GM12878 (cell line): ENCODE measurements around the gene MRPL38. TPM values are rescaled to one million over a fixed set of nuclear protein-coding genes. Genes with fewer than 3 reads are reported as not detected.

ENCODE experiments used
- ATAC-seq: fragments of 200-7000 bp; cut with Tn5 transposase; 3 replicates; pipeline ENCODE4 v1.9.1; 2020; ENCODE audit warnings: mild to moderate bottlenecking, moderate library complexity
- BruUV-seq: library from RNA; stranded (reverse); fragments of 400-500 nt; replicated peaks from 2 replicates; lab custom pipeline; 2021; lab: Mats Ljungman, UMichigan
- CTCF ChIA-PET: fragments of 300-600 bp; sonication (Branson Sonifier 250); formaldehyde crosslinking; extraction: SDS; loops from one replicate; lab custom pipeline; 2021; ENCODE audit warnings: inconsistent platforms; lab: Yijun Ruan, JAX
- POLR2A ChIA-PET: fragments of 350-600 bp; formaldehyde crosslinking; extraction: SDS; loops from one replicate; lab custom pipeline; 2021; ENCODE audit warnings: inconsistent platforms; lab: Charles Lee
- RAD21 ChIA-PET: fragments of 300-600 bp; sonication (Branson Sonifier 250); formaldehyde crosslinking; loops from one replicate; lab custom pipeline; 2023; ENCODE audit warnings: antibody characterized with exemption; ENCODE audit not compliant: unreplicated experiment; lab: Charles Lee
- SMC1A ChIA-PET: fragments of 300-600 bp; sonication (Branson Sonifier 250); formaldehyde crosslinking; loops from one replicate; lab custom pipeline; 2023; ENCODE audit not compliant: unreplicated experiment, uncharacterized antibody; lab: Charles Lee
- DNase-seq: peaks from one replicate; pipeline ENCODE4 v3.0.0-alpha.2; 2011; ENCODE audit warnings: low read depth, low spot score
- FAIRE-seq: peaks from 3 replicates; lab custom pipeline; 2011; peaks lifted over from hg19 to GRCh38; lab: Jason Lieb, UNC
- H2AFZ ChIP-seq: 2 replicates; pipeline ENCODE4 v1.6.0; 2011; ENCODE audit warnings: low read depth, low read length, control low read depth; ENCODE audit not compliant: control insufficient read depth
- H3K27ac ChIP-seq: 2 replicates; pipeline ENCODE4 v1.5.1; 2011; ENCODE audit warnings: control low read depth; ENCODE audit not compliant: control insufficient read depth, insufficient read depth
- H3K27me3 ChIP-seq, 2 experiments: replicated peaks in 1 of 2; 2 replicates each; pipeline versions ENCODE4 v1.6.0 to v1.6.1; 2011; ENCODE audit warnings: low read length in 1 of 2; ENCODE audit not compliant: control insufficient read depth in 2 of 2, insufficient read depth in 2 of 2
- H3K36me3 ChIP-seq, 2 experiments: 2 replicates each; pipeline ENCODE4 v1.5.1; 2011; ENCODE audit warnings: low read length in 1 of 2; ENCODE audit not compliant: control insufficient read depth in 2 of 2, insufficient read depth in 2 of 2
- H3K4me1 ChIP-seq: 2 replicates; pipeline ENCODE4 v1.6.1; 2011; ENCODE audit warnings: mild to moderate bottlenecking, low read length, moderate library complexity, mixed read lengths; ENCODE audit not compliant: control insufficient read depth, insufficient read depth
- H3K4me2 ChIP-seq: 2 replicates; pipeline ENCODE4 v1.6.0; 2011; ENCODE audit warnings: control low read depth; ENCODE audit not compliant: control insufficient read depth, insufficient read depth
- H3K4me3 ChIP-seq: fragments of 200-600 bp; sonication (generic); 2 replicates; pipeline ENCODE4 v1.5.1; 2016
- H3K79me2 ChIP-seq: 2 replicates; pipeline ENCODE4 v1.6.0; 2011; ENCODE audit warnings: low read length; ENCODE audit not compliant: control insufficient read depth, insufficient read depth
- H3K9ac ChIP-seq: 2 replicates; pipeline ENCODE4 v1.8.0; 2011; ENCODE audit warnings: low read length, control low read depth, mixed read lengths; ENCODE audit not compliant: control insufficient read depth, insufficient read depth
- H3K9me3 ChIP-seq: replicated peaks from 3 replicates; pipeline ENCODE4 v1.5.1; 2011; ENCODE audit warnings: mild to moderate bottlenecking, low read length; ENCODE audit not compliant: control insufficient read depth, insufficient read depth
- H4K20me1 ChIP-seq: 2 replicates; pipeline ENCODE4 v1.6.0; 2011; ENCODE audit not compliant: control insufficient read depth, insufficient read depth
- BCL3 ChIP-seq: IDR thresholded peaks from 2 replicates; pipeline ENCODE4 v1.6.1; 2011; ENCODE audit warnings: borderline replicate concordance, low read depth, mild to moderate bottlenecking, moderate library complexity, low read length; ENCODE audit not compliant: insufficient read depth, poor library complexity, severe bottlenecking
- CBFB ChIP-seq: IDR thresholded peaks from 2 replicates; pipeline ENCODE4 v1.6.1; 2016; ENCODE audit warnings: antibody characterized with exemption, low read depth
- CBX5 ChIP-seq: sonication (generic); IDR thresholded peaks from 2 replicates; pipeline ENCODE4 v1.6.1; 2016; ENCODE audit warnings: low read depth, moderate library complexity, mild to moderate bottlenecking, inconsistent platforms
- CTCF ChIP-seq, 3 experiments: IDR thresholded peaks in 2 of 3; conservative IDR thresholded peaks in 1 of 3; 2 replicates each; pipeline ENCODE4 v1.5.1; 2011; ENCODE audit warnings: low read depth in 3 of 3, low read length in 3 of 3, mild to moderate bottlenecking in 3 of 3, control low read depth in 2 of 3, moderate library complexity in 2 of 3, inconsistent platforms in 1 of 3, mixed read lengths in 1 of 3; ENCODE audit not compliant: control insufficient read depth in 2 of 3, insufficient read depth in 1 of 3; ENCODE audit errors: extremely low read depth in 1 of 3
- EZH2 ChIP-seq: IDR thresholded peaks from 2 replicates; pipeline ENCODE4 v1.6.1; 2012; ENCODE audit warnings: low read depth, mild to moderate bottlenecking, control low read depth, inconsistent platforms, low read length, borderline replicate concordance; ENCODE audit not compliant: control insufficient read depth
- FOS ChIP-seq: IDR thresholded peaks from 3 replicates; pipeline ENCODE4 v1.6.1; 2011; ENCODE audit warnings: borderline replicate concordance; ENCODE audit not compliant: insufficient read length; ENCODE audit errors: extremely low read depth
- FOXM1 ChIP-seq: IDR thresholded peaks from 2 replicates; pipeline ENCODE4 v1.6.1; 2012; ENCODE audit warnings: low read depth, mild to moderate bottlenecking, inconsistent platforms, low read length, moderate library complexity
- HDAC2 ChIP-seq: fragments of 200-600 bp; sonication (generic); IDR thresholded peaks from 2 replicates; pipeline ENCODE4 v1.6.1; 2017
- HDGF ChIP-seq: fragments of 450-650 bp; IDR thresholded peaks from 2 replicates; pipeline ENCODE4 v1.6.1; 2016; ENCODE audit warnings: antibody characterized with exemption
- IKZF1 ChIP-seq: fragments of 450-650 bp; conservative IDR thresholded peaks from 2 replicates; pipeline ENCODE4 v1.6.1; 2017; ENCODE audit warnings: antibody characterized with exemption, mild to moderate bottlenecking
- MTA2 ChIP-seq: fragments of 450-650 bp; IDR thresholded peaks from 2 replicates; pipeline ENCODE4 v1.6.1; 2016; ENCODE audit warnings: low read depth, mild to moderate bottlenecking, moderate library complexity
- RBBP5 ChIP-seq: fragments of 200-600 bp; sonication (generic); conservative IDR thresholded peaks from 2 replicates; pipeline ENCODE4 v1.6.1; 2016
- RCOR1 ChIP-seq: conservative IDR thresholded peaks from 2 replicates; pipeline ENCODE4 v1.6.1; 2012; ENCODE audit warnings: low read depth, low read length, improper control_type of control experiment
- RELA ChIP-seq: fragments of 450-650 bp; IDR thresholded peaks from 2 replicates; pipeline ENCODE4 v1.8.0; 2014; ENCODE audit warnings: borderline replicate concordance; ENCODE audit not compliant: partially characterized antibody
- SMARCA5 ChIP-seq: fragments of 450-650 bp; IDR thresholded peaks from 2 replicates; pipeline ENCODE4 v1.6.1; 2017; ENCODE audit warnings: mild to moderate bottlenecking
- STAT1 ChIP-seq: fragments of 450-650 bp; conservative IDR thresholded peaks from 2 replicates; pipeline ENCODE4 v1.6.1; 2014; ENCODE audit warnings: antibody characterized with exemption, mild to moderate bottlenecking
- WGBS: methylation state at CpG from one replicate; pipeline ENCODE4 v1.1.6; 2016; ENCODE audit warnings: low lambda C conversion rate; ENCODE audit not compliant: insufficient replicate concordance, insufficient coverage; ENCODE audit errors: missing lambda C conversion rate; 5-methylcytosine and 5-hydroxymethylcytosine counted together
- in situ Hi-C: fragments of 300-500 bp; cut with MboI; formaldehyde crosslinking; loops from 9 replicates; pipeline ENCODE4 v1.14.3; 2018; ENCODE audit warnings: mixed read lengths
- intact Hi-C: fragments of 100-400 bp; cut with micrococcal nuclease; formaldehyde crosslinking; loops from one replicate; pipeline ENCODE4 v1.14.2; 2022; ENCODE audit not compliant: unreplicated experiment
- polyA plus RNA-seq, 11 experiments: library from polyadenylated mRNA; depleted of rRNA in 4 of 11; unstranded in 6 of 11; stranded (reverse) in 5 of 11; fragments of >200 nt; fragmentation: Nextera tagmentation in 4 of 11; fragmentation: Illumina TruSeq in 1 of 11; extraction: Ambion mirVana in 4 of 11; extraction: Trizol in 1 of 11; gene quantifications; 1 replicate in 1 of 11; 2 replicates in 10 of 11; pipeline versions ENCODE4 v1.2.1 to v1.2.3, GENCODE V29; 2011 to 2016; ENCODE audit warnings: inconsistent platforms in 2 of 11, missing spikeins in 2 of 11, low read depth in 1 of 11
- total RNA-seq, 4 experiments: library from RNA; depleted of rRNA in 3 of 4; stranded (reverse); fragments of >200 nt in 3 of 4; fragmentation: Illumina TruSeq in 1 of 4; extraction: Trizol in 1 of 4; gene quantifications; 2 replicates each; pipeline versions ENCODE4 v1.2.1 to v1.2.3, GENCODE V29; 2013 to 2021

MRPL38 gene
- total and polyA plus RNA-seq, 10 of the 15 experiments (the other 5 are each of a cell fraction or from before 2014, with no cell fraction given) = 6.6 to 205 (median 53.1) TPM

GRCh38 chr17:75917141-75917916 lies 12.6 kb upstream of the MRPL38 start:
- FAIRE-seq = no peak
- Histone ChIP-seq H3K36me3 (no peaks in the 10 kb centered on the region), H3K4me3 (no peak overlapping the region), H3K9ac (no peak overlapping the region), H3K27ac (no peak overlapping the region), H2AFZ (no peak overlapping the region), H3K4me2 (no peak overlapping the region), H3K27me3 (no peaks in the 10 kb centered on the region), H3K9me3 (no peaks in the 10 kb centered on the region), H4K20me1 (no peaks in the 10 kb centered on the region), H3K4me1 (no peaks in the 10 kb centered on the region), H3K79me2 (no peaks in the 10 kb centered on the region)
- SMC1A ChIA-PET = no interaction called here
- CTCF ChIA-PET = interaction anchor here (0.8 to 1.1 kb wide), 3 partner anchors 10 to 169 kb away, joined by 3 to 4 read pairs (median 4); no protein-coding TSS in a partner anchor
- BruUV-seq = no TSS peak
- no peak for ATAC-seq
- in situ Hi-C loops = no loop called here
- RAD21 ChIA-PET = no interaction called here
- DNase-seq = no peak
- POLR2A ChIA-PET = no interaction called here
- no peak for TF ChIP-seq MTA2
- TF ChIP-seq CBFB = no peak
- no peak for TF ChIP-seq FOXM1
- no peak for TF ChIP-seq HDGF
- no peak for TF ChIP-seq STAT1
- no peak for TF ChIP-seq RELA
- TF ChIP-seq FOS = no peak
- TF ChIP-seq RCOR1 = no peak
- no peak for TF ChIP-seq SMARCA5
- no peak for TF ChIP-seq CBX5
- no peak for TF ChIP-seq BCL3
- TF ChIP-seq HDAC2 = no peak
- TF ChIP-seq EZH2 = no peak
- TF ChIP-seq IKZF1 = no peak
- TF ChIP-seq CTCF (IDR thresholded peaks at IDR 0.05 in 2 of 3, conservative IDR thresholded peaks at IDR 0.05 in 1 of 3; ENCODE audit: control insufficient read depth in 2 of 3, extremely low read depth in 1 of 3, insufficient read depth in 1 of 3, low read depth in 3 of 3, low read length in 3 of 3) = no peak
- no peak for TF ChIP-seq RBBP5
- intact Hi-C loops = no loop called here
- 82% methylated on average over 22 of the region's 23 CpGs for WGBS
